Subcutaneous abdominal adipose tissue (tissue), 5 donors: ENCODE results near the gene ALDH4A1.

Source experiments
- H3K27ac ChIP-seq: one replicate; pipeline ENCODE4 v1.7.0; 2013; ENCODE audit warnings: low read depth, mild to moderate bottlenecking, inconsistent platforms, low read length, moderate library complexity
- H3K27me3 ChIP-seq, 5 donors: one replicate each; pipeline ENCODE4 v1.7.0; 2013; ENCODE audit warnings: low read length in 5 of 5, inconsistent platforms in 1 of 5; ENCODE audit not compliant: control insufficient read depth in 5 of 5, insufficient read depth in 4 of 5
- H3K36me3 ChIP-seq, 5 donors: one replicate each; pipeline ENCODE4 v1.7.0; 2013; ENCODE audit warnings: low read length in 5 of 5; ENCODE audit not compliant: control insufficient read depth in 5 of 5, insufficient read depth in 5 of 5
- H3K4me1 ChIP-seq, 5 donors: one replicate each; pipeline ENCODE4 v1.7.0; 2013; ENCODE audit warnings: low read length in 5 of 5, mild to moderate bottlenecking in 3 of 5, moderate library complexity in 1 of 5; ENCODE audit not compliant: control insufficient read depth in 5 of 5, insufficient read depth in 5 of 5
- H3K4me3 ChIP-seq, 5 donors: one replicate each; pipeline ENCODE4 v1.7.0; 2013; ENCODE audit warnings: low read length in 5 of 5, low read depth in 1 of 5
- H3K9ac ChIP-seq, 5 donors: one replicate each; pipeline ENCODE4 v1.7.0; 2013; ENCODE audit warnings: low read length in 5 of 5, mild to moderate bottlenecking in 4 of 5, moderate library complexity in 3 of 5
- H3K9me3 ChIP-seq, 5 donors: one replicate each; pipeline ENCODE4 v1.7.0; 2013; ENCODE audit warnings: low read length in 5 of 5; ENCODE audit not compliant: control insufficient read depth in 5 of 5
- donor health status: healthy.
- donor health status: healthy.
- donor health status: healthy.
- donor health status: healthy.
- donor health status: healthy.

Gene ALDH4A1

DNA sequence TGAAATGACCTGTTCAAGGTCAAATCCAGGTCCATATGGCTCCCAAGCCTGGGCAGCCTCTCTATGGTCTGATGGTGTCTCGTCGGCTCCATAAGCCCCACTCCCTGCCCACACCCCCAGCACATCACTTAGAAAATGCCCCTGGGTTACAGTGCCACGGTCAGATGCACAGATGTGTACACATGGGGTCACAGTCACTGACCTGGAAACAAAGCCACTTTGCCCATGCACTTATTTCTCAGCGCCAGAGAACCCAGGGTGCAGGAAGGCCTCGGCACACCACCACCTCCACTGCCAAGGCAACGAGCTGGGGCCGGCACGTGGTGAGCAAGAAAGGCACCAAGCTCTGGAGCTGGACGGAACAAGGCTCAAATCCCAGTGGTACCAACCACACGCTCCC lies 29.4 kb upstream of the ALDH4A1 start:
- Histone ChIP-seq H3K27me3 (no peaks in the 10 kb centered on the region), H3K4me3 (no peak overlapping the region), H3K36me3 (peaks cover 0 to 3% (median 0%) of the 10 kb centered on the region in 5 donors), H3K27ac (no peak overlapping the region), H3K9me3 (no peaks in the 10 kb centered on the region), H3K9ac (no peak overlapping the region), H3K4me1 (peaks cover 3 to 39% (median 35%) of the 10 kb centered on the region in 5 donors)

DNA sequence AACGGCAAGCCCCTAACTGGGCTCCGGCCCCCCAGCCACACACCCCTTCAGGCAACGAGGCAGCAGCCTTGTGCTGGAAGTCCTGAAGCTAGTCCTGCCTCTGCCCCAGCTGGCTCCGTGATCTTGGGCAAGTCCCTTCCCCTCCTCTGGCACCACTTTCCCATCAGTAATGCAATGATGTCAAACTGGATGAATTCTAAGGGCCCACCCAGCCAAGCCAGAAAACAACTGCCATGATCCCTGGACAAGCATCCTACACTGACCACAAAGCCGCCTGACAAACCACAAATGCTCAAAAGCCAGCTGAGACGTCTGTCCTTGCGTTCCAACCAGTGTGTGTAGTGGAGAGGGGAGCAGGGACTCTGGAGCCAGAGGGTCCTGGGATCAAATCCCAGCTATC lies 27.3 kb upstream of the ALDH4A1 start:
- peak overlapping the region in 1 of 5 donors; percentile 1 for H3K9ac ChIP-seq
- peaks cover 3 to 48% (median 47%) of the 10 kb centered on the region in 5 donors for H3K4me1 ChIP-seq
- H3K27ac ChIP-seq: no peak overlapping the region
- no peaks in the 10 kb centered on the region for H3K9me3 ChIP-seq
- no peak overlapping the region for H3K4me3 ChIP-seq
- peaks cover 0 to 1% (median 0%) of the 10 kb centered on the region in 5 donors for H3K36me3 ChIP-seq
- H3K27me3 ChIP-seq: no peaks in the 10 kb centered on the region

DNA sequence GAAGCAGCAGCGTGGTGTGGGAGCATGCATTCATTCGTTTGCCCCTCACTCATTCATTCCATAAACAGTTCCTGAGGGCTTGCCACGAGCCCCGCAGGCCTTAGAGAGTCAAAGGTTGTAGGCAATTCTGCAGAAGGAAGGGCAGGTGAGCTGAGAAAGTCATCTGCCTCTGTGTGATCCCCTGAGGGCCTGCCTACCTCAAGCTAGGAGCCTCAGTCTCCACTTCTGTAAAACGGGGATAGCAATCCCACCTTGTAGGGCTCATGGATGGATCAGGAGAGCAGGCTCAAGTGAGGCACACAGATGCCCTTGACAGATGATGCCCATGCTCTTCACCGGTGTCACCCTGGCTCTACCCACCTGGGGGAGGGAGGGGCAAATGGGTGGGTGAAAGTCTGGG lies 26.6 kb upstream of the ALDH4A1 start:
- Histone ChIP-seq H3K4me3 (no peak overlapping the region), H3K36me3 (no peaks in the 10 kb centered on the region), H3K27ac (no peak overlapping the region), H3K27me3 (no peaks in the 10 kb centered on the region), H3K4me1 (peaks cover 3 to 55% (median 54%) of the 10 kb centered on the region in 5 donors), H3K9ac (peak overlapping the region in 1 of 5 donors; percentile 1), H3K9me3 (no peaks in the 10 kb centered on the region)

DNA sequence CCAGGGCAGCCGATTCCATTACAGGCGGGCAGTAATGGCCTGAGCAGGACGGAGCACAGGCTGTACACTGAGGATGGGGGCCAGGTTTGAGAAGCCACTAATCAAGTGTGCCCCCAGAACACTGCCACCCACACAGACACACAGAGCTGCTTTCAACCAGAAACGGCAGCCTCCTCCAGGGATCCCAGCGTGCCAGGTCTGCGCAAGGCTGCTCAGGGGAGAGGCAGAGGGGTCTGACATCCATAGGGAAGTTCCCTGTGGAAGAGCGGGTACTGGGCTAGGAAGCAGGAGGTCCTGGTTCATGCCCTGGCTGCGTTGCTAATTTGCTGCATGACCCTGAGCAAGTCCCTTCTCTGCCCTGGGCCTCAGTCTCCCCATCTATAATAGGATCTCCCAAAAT lies 26.1 kb upstream of the ALDH4A1 start:
- no peak overlapping the region for H3K9ac ChIP-seq
- peaks cover 6 to 61% (median 60%) of the 10 kb centered on the region in 5 donors for H3K4me1 ChIP-seq
- H3K4me3 ChIP-seq: no peak overlapping the region
- no peak overlapping the region for H3K27ac ChIP-seq
- no peaks in the 10 kb centered on the region for H3K27me3 ChIP-seq
- no peaks in the 10 kb centered on the region for H3K9me3 ChIP-seq
- H3K36me3 ChIP-seq: no peaks in the 10 kb centered on the region

DNA sequence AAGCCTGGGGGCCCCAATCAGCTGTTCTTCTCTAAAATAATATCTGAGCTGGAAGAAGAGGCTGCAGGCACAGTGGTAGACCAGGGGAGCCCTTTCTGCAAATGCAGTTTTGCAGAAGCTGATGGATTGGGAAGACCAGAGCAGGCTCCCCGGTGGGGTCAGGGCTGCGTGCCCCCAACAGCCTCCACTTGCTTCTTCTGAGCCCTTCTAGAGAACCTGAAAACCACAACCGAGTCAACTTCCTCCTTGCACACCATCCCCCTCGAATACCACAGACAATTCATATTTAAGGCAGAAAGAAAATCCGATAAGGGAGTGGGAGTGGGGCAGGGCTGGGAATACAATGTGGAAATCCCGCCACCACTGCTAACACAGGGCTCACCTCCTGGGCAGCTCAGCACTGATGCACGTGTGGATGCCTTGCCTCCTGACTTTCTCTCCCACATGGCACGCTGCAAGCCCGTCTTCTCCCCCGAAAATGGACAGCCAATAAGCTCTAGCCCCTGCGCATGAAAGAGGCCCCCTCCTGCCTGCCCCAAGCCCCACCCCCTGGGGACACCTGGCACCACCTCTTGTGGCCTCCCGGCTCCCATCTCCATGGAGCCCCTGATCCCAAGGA lies 25.4 kb upstream of the ALDH4A1 start:
- Histone ChIP-seq H3K9me3 (no peaks in the 10 kb centered on the region), H3K4me1 (peaks cover 13 to 66% (median 66%) of the 10 kb centered on the region in 5 donors), H3K27me3 (no peaks in the 10 kb centered on the region), H3K27ac (no peak overlapping the region), H3K4me3 (peak overlapping the region in 2 of 5 donors; percentile 4 to 38), H3K9ac (peak overlapping the region in 1 of 5 donors; percentile 62), H3K36me3 (no peaks in the 10 kb centered on the region)

DNA sequence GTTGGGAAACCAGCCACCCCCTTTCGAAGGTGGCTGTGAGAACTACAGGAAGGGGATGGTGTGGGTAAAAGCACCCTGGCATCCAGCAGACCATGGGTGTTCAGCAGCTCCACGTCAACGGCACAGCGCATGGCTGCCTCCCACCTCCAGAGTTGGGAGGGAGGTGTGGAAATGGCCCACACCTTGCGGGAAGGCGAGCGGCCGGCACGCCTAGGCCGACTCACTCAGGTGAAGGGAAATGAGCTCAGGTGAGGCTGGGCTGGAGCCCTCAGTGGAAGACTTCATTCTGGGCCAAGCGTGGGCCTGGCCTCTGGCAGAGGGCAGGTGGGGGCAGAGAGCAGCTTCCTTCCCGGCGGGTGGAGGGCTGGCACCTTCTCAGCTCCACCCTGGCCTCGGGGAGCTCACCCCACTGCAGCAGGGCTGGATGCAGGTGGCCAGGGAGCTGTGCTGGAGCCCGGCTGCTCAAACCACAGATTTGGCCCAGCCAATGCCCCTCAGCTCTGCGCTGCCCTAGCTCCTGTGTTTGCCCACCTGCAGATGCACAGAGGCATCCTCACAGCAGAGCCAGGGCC lies 24.8 kb upstream of the ALDH4A1 start:
- Histone ChIP-seq H3K4me3 (peak overlapping the region; percentile 1 to 38 (median 4)), H3K4me1 (peaks cover 17 to 72% (median 69%) of the 10 kb centered on the region in 5 donors)

DNA sequence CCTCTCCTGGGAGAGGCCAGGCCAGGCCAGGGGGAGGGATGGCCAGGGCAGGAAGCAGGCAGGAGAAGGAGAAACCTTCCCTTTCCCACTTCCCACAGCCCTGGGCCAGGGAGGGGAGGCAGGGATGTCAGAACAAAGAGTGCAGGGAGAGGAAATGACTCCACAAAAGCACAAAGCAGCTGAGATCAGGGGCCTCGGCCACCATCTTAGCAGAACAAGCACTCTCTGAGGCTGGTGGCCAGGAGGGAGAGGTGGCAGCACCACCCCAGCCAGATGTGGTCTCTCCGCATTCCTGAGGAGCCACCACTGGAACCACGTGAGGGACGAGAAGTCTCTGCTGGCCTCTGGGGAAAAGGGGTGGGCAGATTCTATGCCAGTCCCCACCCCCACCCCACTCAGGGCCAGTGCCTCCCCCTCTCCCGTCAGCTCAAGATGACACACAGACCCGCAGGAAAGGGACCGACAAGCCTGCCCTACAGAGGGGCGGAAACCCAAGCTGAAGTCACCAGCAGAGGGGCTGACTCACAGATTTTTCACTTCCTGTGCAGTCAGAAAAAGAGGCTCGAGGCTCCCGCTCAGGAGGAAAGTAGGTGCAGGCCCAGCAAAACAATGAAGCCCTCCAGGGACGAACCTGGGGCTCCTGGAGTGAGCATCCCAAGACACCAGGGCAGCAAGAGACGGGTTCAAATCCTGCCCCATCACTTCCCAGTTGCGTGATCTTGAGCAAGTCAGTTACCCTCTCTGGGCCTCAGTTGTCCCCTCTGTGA lies 24.1 kb upstream of the ALDH4A1 start:
- no peaks in the 10 kb centered on the region for H3K9me3 ChIP-seq
- H3K4me3 ChIP-seq: peak overlapping the region; percentile 7 to 46 (median 14)
- H3K27ac ChIP-seq: peak overlapping the region; percentile 57
- H3K36me3 ChIP-seq: no peaks in the 10 kb centered on the region
- H3K4me1 ChIP-seq: peaks cover 20 to 79% (median 73%) of the 10 kb centered on the region in 5 donors
- peak overlapping the region in 3 of 5 donors; percentile 10 to 62 (median 57) for H3K9ac ChIP-seq
- no peaks in the 10 kb centered on the region for H3K27me3 ChIP-seq

More for the DNA sequence above, 24.8 kb upstream of the ALDH4A1 start:
- no peaks in the 10 kb centered on the region for H3K27me3 ChIP-seq
- peak overlapping the region in 2 of 5 donors; percentile 10 to 62 for H3K9ac ChIP-seq
- no peaks in the 10 kb centered on the region for H3K9me3 ChIP-seq
- H3K27ac ChIP-seq: peak overlapping the region; percentile 57
- H3K36me3 ChIP-seq: no peaks in the 10 kb centered on the region

DNA sequence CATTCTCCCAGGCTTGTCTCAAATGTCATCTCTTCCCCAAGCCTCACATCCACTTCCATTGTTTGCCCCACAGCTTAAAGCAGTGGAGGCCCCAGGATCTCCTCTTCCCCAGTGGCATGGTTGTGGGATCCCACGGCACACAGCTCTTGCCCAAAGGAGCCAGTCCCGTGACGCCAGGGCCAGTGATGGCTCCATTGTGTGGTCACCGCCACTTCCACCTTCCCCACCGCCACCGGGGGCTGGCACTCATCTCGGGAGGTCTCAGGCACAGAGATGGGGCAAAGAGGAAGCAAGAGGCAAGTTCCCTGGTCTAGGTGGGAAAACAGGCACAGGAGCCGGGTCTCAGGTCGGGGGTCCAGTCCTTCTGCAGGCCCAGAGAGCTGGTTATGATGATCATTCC lies 22.9 kb upstream of the ALDH4A1 start:
- peaks cover 0 to 9% (median 7%) of the 10 kb centered on the region in 5 donors for H3K36me3 ChIP-seq
- no peak overlapping the region for H3K4me3 ChIP-seq
- H3K4me1 ChIP-seq: peaks cover 20 to 82% (median 76%) of the 10 kb centered on the region in 5 donors
- H3K27me3 ChIP-seq: no peaks in the 10 kb centered on the region
- no peak overlapping the region for H3K27ac ChIP-seq
- H3K9me3 ChIP-seq: no peaks in the 10 kb centered on the region
- H3K9ac ChIP-seq: no peak overlapping the region

DNA sequence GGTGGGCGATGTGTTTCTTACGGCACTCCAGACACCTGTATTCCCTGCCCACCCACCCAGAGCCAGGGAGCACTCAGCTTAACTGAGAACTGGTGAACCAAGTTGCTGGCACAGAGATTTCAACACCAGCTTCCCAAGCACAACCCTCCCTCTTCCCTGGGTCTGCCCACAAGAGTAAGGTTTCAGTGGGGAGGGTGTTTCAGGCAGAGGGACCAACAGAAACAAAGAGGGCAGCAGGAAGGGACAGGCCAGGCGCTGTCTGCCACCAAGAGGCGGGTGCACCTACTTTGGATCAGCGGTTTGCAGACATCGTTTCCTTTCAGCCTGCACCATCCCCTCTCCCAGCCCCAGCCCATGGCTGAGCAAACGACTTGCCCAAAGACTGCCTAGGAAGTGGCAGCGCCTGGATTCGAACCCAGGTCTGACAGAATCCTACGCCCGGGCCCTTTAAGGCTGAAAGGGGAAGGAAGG lies 21.9 kb upstream of the ALDH4A1 start:
- no peak overlapping the region for H3K9ac ChIP-seq
- H3K4me1 ChIP-seq: peaks cover 20 to 72% (median 66%) of the 10 kb centered on the region in 5 donors
- H3K27me3 ChIP-seq: no peaks in the 10 kb centered on the region
- H3K9me3 ChIP-seq: no peaks in the 10 kb centered on the region
- peaks cover 0 to 14% (median 11%) of the 10 kb centered on the region in 5 donors for H3K36me3 ChIP-seq
- no peak overlapping the region for H3K4me3 ChIP-seq
- H3K27ac ChIP-seq: no peak overlapping the region

DNA sequence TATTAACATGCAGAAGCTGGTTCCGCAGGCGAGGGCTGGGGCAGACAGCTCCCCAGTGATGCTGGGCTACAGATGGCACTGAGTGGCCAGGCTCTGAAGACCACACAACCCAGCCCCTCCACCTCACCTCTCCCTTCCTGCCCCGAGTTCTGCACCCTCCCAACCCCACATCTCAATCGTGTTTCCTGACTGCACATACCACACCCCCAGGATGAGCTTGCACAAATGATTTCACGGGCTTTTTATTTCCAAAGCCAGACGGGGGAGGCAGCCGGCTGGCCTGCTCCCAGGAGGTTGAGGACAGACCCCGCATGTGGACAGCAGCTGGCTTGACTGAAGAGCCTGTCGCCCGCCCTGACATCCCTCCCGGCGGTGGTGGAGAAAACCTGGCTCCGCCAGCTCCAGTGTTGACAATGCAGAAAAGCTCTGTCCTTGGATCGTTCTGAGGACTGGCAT lies 21.4 kb upstream of the ALDH4A1 start:
- Histone ChIP-seq H3K4me3 (no peak overlapping the region), H3K9me3 (no peaks in the 10 kb centered on the region), H3K36me3 (peaks cover 0 to 16% (median 11%) of the 10 kb centered on the region in 5 donors), H3K9ac (no peak overlapping the region), H3K27me3 (no peaks in the 10 kb centered on the region), H3K4me1 (peaks cover 20 to 67% (median 62%) of the 10 kb centered on the region in 5 donors), H3K27ac (peak overlapping the region; percentile 90)
